ENCODE data around the gene DOCK3. TPM values are rescaled to one million over a fixed set of nuclear protein-coding genes. Genes with fewer than 3 reads are reported as not detected.

DOCK3 gene
- total RNA-seq, 1 experiment from 2014 or later: 0.14 TPM

DNA sequence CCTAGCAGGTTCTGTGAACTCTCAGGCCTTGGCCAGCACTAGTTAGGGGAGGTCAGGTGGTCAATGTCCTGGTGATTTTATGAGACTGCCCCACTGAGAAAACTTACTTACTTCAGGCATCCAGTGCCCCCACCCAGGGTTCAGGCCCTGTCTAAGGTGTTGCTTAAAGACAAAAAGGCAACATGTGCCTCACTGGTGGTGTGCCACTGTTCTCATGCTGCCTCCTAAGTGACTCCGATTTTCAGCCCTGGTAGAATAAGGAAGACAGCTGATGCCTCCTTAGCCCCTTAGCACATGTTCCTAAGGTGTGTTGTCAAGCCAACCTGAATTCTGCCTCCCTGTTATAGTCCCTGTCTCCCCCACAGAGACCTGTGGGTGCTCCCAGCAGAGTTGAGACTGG is 721.7 kb downstream of the DOCK3 start:
- DNase-seq (ENCODE audit: unreplicated experiment): no peak
- Mint-ChIP-seq H3K27me3 (ENCODE audit: insufficient read depth, unreplicated experiment) (no peaks in the 10 kb centered on the region), H3K4me1 (ENCODE audit: insufficient read depth, unreplicated experiment) (peaks cover 12% of the 10 kb centered on the region), H3K36me3 (ENCODE audit: insufficient read depth, unreplicated experiment) (peaks cover 59% of the 10 kb centered on the region), H3K27ac (ENCODE audit: low read depth, unreplicated experiment) (no peak overlapping the region), H3K9me3 (ENCODE audit: unreplicated experiment) (no peaks in the 10 kb centered on the region), H3K4me3 (ENCODE audit: unreplicated experiment) (no peak overlapping the region)
- CTCF ChIA-PET: interaction anchor here (0.5 kb wide), 1 partner anchor 56 kb away, joined by 3 read pairs; no protein-coding TSS in a partner anchor
- no peak for TF ChIP-seq CTCF (IDR thresholded peaks at IDR 0.05; ENCODE audit: unreplicated experiment)
- BruUV-seq (replicated peaks): no TSS peak
- intact Hi-C loops (cut with micrococcal nuclease): no loop called here
- POLR2A ChIA-PET: interaction anchor here (1.6 kb wide), 1 partner anchor 11 kb away, joined by 5 read pairs; the partner anchor contains the start of gene MANF

DNA sequence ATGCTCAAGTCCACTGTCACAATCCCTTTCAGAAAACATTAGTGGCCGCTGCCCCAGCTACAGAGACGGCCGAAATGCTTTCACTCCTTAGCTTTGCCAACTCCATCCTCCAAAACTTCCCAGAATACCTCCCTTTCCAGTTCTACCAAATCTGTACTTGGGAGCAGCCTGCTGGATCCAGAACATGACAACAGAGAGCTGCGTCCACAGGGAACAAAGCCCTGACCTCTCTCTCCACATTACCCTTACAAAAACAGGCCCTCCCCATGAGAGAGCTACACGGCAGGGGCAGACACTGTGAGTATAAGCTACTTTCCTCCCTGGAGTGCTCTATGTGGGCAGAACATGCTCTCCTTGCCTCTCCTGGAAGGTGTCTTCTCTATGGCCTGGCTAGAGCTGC is 722.7 kb downstream of the DOCK3 start:
- peaks cover 68% of the 10 kb centered on the region for H3K36me3 Mint-ChIP-seq (ENCODE audit: insufficient read depth, unreplicated experiment)
- intact Hi-C loops (cut with micrococcal nuclease): no loop called here
- BruUV-seq (replicated peaks): no TSS peak
- no peak for DNase-seq (ENCODE audit: unreplicated experiment)
- no peaks in the 10 kb centered on the region for H3K27me3 Mint-ChIP-seq (ENCODE audit: insufficient read depth, unreplicated experiment)
- CTCF ChIA-PET: interaction anchor here (0.5 to 1.4 kb wide), 2 partner anchors 8 to 366 kb away, joined by 3 to 5 read pairs; no protein-coding TSS in a partner anchor
- no peak overlapping the region for H3K4me3 Mint-ChIP-seq (ENCODE audit: unreplicated experiment)
- H3K9me3 Mint-ChIP-seq (ENCODE audit: unreplicated experiment): no peaks in the 10 kb centered on the region
- POLR2A ChIA-PET: interaction anchor here (0.6 to 1.6 kb wide), 4 partner anchors 10 to 71 kb away, joined by 3 to 5 read pairs (median 4); partner anchors contain the start of gene MANF
- H3K4me1 Mint-ChIP-seq (ENCODE audit: insufficient read depth, unreplicated experiment): peaks cover 12% of the 10 kb centered on the region
- no peak for TF ChIP-seq CTCF (IDR thresholded peaks at IDR 0.05; ENCODE audit: unreplicated experiment)
- no peak overlapping the region for H3K27ac Mint-ChIP-seq (ENCODE audit: low read depth, unreplicated experiment)

DNA sequence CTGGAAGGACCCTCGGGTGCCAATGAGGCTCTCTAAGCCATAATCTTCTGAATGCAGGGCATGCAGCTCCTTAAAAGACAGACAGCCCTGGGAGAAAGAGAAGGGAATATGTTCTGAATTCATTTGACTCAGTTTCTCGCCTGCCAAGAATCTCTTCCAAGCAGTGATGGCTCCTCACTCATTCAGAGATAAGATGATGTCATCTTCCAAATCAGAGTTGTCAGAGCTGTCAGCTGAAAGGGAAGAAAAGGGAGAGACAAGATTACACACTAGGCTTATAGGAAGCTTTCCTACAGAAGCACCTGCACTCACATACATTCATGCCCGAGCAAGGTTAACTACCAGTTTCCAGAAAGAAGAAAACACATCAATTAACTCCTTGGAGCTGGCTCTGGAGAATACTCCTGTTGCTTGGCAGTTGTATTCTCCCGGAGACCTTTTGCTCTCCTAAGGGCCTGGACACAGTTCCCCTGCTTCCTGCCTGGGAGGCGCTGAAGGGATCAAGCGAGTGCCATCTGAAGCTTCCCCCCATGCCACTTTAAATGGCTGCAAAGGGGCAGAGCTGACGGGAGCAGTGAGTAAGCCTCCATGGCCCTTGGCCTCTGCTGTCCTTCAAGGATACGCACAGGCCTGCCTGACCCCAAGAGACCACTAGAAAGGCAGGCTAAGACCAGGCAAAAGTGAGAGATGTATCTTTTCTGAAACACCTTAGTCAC is 724.0 kb downstream of the DOCK3 start:
- no peaks in the 10 kb centered on the region for H3K27me3 Mint-ChIP-seq (ENCODE audit: insufficient read depth, unreplicated experiment)
- H3K9me3 Mint-ChIP-seq (ENCODE audit: unreplicated experiment): no peaks in the 10 kb centered on the region
- POLR2A ChIA-PET: no interaction called here
- intact Hi-C loops (cut with micrococcal nuclease): no loop called here
- H3K4me3 Mint-ChIP-seq (ENCODE audit: unreplicated experiment): no peak overlapping the region
- DNase-seq (ENCODE audit: unreplicated experiment): no peak
- H3K4me1 Mint-ChIP-seq (ENCODE audit: insufficient read depth, unreplicated experiment): peaks cover 12% of the 10 kb centered on the region
- CTCF ChIA-PET: interaction anchor here (0.5 to 1.4 kb wide), 4 partner anchors 9 to 529 kb away, joined by 3 to 10 read pairs (median 4); no protein-coding TSS in a partner anchor
- H3K27ac Mint-ChIP-seq (ENCODE audit: low read depth, unreplicated experiment): no peak overlapping the region
- no peak for TF ChIP-seq CTCF (IDR thresholded peaks at IDR 0.05; ENCODE audit: unreplicated experiment)
- peaks cover 68% of the 10 kb centered on the region for H3K36me3 Mint-ChIP-seq (ENCODE audit: insufficient read depth, unreplicated experiment)
- BruUV-seq (replicated peaks): no TSS peak

DNA sequence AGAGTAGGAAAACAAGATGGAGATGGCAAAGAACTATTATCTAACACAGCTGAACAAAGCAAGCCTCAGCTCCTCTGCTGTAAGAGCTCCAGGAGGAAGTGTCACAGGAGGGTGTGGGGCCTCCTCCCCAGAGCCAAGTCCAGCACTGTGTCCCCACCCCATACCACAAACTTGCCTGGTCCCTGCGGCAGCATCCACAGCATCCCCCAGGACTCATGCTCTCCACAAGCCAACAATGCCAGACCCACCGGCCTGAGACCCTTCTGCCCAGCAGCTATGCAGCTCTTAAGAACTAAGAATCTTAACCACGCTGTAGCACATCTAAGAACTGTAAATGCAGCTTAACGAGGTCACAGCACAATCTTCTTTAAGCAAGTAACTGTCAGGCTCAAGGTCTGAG is 725.4 kb downstream of the DOCK3 start:
- Mint-ChIP-seq H3K36me3 (ENCODE audit: insufficient read depth, unreplicated experiment) (peaks cover 66% of the 10 kb centered on the region), H3K4me1 (ENCODE audit: insufficient read depth, unreplicated experiment) (peaks cover 1% of the 10 kb centered on the region), H3K9me3 (ENCODE audit: unreplicated experiment) (no peaks in the 10 kb centered on the region), H3K27me3 (ENCODE audit: insufficient read depth, unreplicated experiment) (no peaks in the 10 kb centered on the region), H3K27ac (ENCODE audit: low read depth, unreplicated experiment) (no peak overlapping the region), H3K4me3 (ENCODE audit: unreplicated experiment) (no peak overlapping the region)
- BruUV-seq (replicated peaks): no TSS peak
- no peak for TF ChIP-seq CTCF (IDR thresholded peaks at IDR 0.05; ENCODE audit: unreplicated experiment)
- no peak for DNase-seq (ENCODE audit: unreplicated experiment)
- ChIA-PET CTCF (interaction anchor here (1.4 kb wide), 1 partner anchor 11 kb away, joined by 10 read pairs; no protein-coding TSS in a partner anchor), POLR2A (no interaction called here)
- intact Hi-C loops (cut with micrococcal nuclease): no loop called here
